H1 (cell line): ENCODE data around the gene BLCAP. TPM values are rescaled to one million over a fixed set of nuclear protein-coding genes. Genes with fewer than 3 reads are reported as not detected.
"Not testable (repeated sequence)": the region's sequence is repeated elsewhere in the genome, so short reads cannot be mapped to it uniquely, and the experiment has no call there.

ENCODE experiments used
- CTCF ChIA-PET: fragments of 300-600 bp; sonication (Branson Sonifier 250); formaldehyde crosslinking; loops from one replicate; lab custom pipeline; 2021; ENCODE audit not compliant: partially characterized antibody; lab: Charles Lee
- POLR2A ChIA-PET: fragments of 300-600 bp; sonication (Branson Sonifier 250); formaldehyde crosslinking; loops from one replicate; lab custom pipeline; 2021; ENCODE audit warnings: inconsistent platforms; ENCODE audit not compliant: partially characterized antibody; lab: Charles Lee
- DNase-seq, 2 experiments: peaks; one replicate each; pipeline versions ENCODE4 v3.0.0 to v3.0.0-alpha.2; 2010 to 2022; ENCODE audit warnings: low spot score in 2 of 2, low read depth in 1 of 2, mixed read lengths in 1 of 2
- FAIRE-seq: peaks from 2 replicates; lab custom pipeline; 2011; peaks lifted over from hg19 to GRCh38; lab: Jason Lieb, UNC
- H2AFZ ChIP-seq: 2 replicates; pipeline ENCODE4 v1.8.1; 2012; ENCODE audit warnings: low read length, inconsistent platforms
- H2AK5ac ChIP-seq: 2 replicates; pipeline ENCODE4 v1.6.1; 2013; ENCODE audit warnings: low read depth, low read length
- H2BK120ac ChIP-seq: replicated peaks from 2 replicates; pipeline ENCODE3; 2013; ENCODE audit warnings: low read depth, low read length, inconsistent platforms
- H2BK12ac ChIP-seq: 2 replicates; pipeline ENCODE4 v1.6.1; 2013; ENCODE audit warnings: low read depth, low read length
- H2BK15ac ChIP-seq: 2 replicates; pipeline ENCODE4 v1.6.1; 2013; ENCODE audit warnings: low read length
- H2BK20ac ChIP-seq: 2 replicates; pipeline ENCODE4 v1.6.1; 2013; ENCODE audit warnings: low read length
- H2BK5ac ChIP-seq: 2 replicates; pipeline ENCODE4 v1.6.1; 2013; ENCODE audit warnings: low read depth, low read length
- H3K14ac ChIP-seq: 2 replicates; pipeline ENCODE4 v1.6.1; 2013; ENCODE audit warnings: inconsistent platforms; ENCODE audit not compliant: insufficient read length
- H3K18ac ChIP-seq: 2 replicates; pipeline ENCODE4 v1.6.1; 2013; ENCODE audit warnings: low read length; ENCODE audit errors: extremely low read depth
- H3K23ac ChIP-seq: 2 replicates; pipeline ENCODE4 v1.6.1; 2013; ENCODE audit warnings: inconsistent platforms; ENCODE audit not compliant: insufficient read length
- H3K23me2 ChIP-seq: 2 replicates; pipeline ENCODE4 v1.6.1; 2013; ENCODE audit warnings: low read depth, low read length
- H3K27ac ChIP-seq: 2 replicates; pipeline ENCODE4 v1.6.1; 2011; ENCODE audit warnings: low read depth, low read length, inconsistent platforms
- H3K27me3 ChIP-seq, 4 experiments: replicated peaks in 1 of 4; 1 replicate in 1 of 4; 2 replicates in 3 of 4; pipeline versions ENCODE4 v1.6.1 to v1.8.1; 2011 to 2013; ENCODE audit warnings: low read length in 3 of 4, mild to moderate bottlenecking in 3 of 4, inconsistent platforms in 2 of 4, mixed read lengths in 2 of 4, moderate library complexity in 1 of 4; ENCODE audit not compliant: control insufficient read depth in 3 of 4, insufficient read depth in 3 of 4; ENCODE audit errors: extremely low read depth in 1 of 4
- H3K36me3 ChIP-seq, 4 experiments: 2 replicates each; pipeline versions ENCODE4 v1.6.1 to v1.8.1; 2011 to 2013; ENCODE audit warnings: mild to moderate bottlenecking in 4 of 4, low read length in 3 of 4, moderate library complexity in 2 of 4, control low read depth in 1 of 4, inconsistent platforms in 1 of 4; ENCODE audit not compliant: insufficient read depth in 4 of 4, control insufficient read depth in 2 of 4
- H3K4ac ChIP-seq: replicated peaks from 2 replicates; pipeline ENCODE3; 2013; ENCODE audit warnings: low read length, low read depth, mixed read lengths, inconsistent platforms; ENCODE audit not compliant: insufficient read length
- H3K4me1 ChIP-seq, 4 experiments: replicated peaks in 1 of 4; 1 replicate in 1 of 4; 2 replicates in 3 of 4; pipeline versions ENCODE4 v1.6.1 to v1.8.1; 2011 to 2013; ENCODE audit warnings: low read length in 3 of 4, inconsistent platforms in 2 of 4, mixed read lengths in 1 of 4; ENCODE audit not compliant: insufficient read depth in 4 of 4, control insufficient read depth in 3 of 4
- H3K4me2 ChIP-seq, 2 experiments: 2 replicates each; pipeline versions ENCODE4 v1.6.1 to v1.8.1; 2011 to 2013; ENCODE audit warnings: low read depth in 2 of 2, low read length in 2 of 2, control low read depth in 1 of 2, inconsistent platforms in 1 of 2, mild to moderate bottlenecking in 1 of 2; ENCODE audit not compliant: insufficient read depth in 1 of 2
- H3K4me3 ChIP-seq, 4 experiments: fragments of 200-600, 300-600 bp in 1 of 4; sonication (generic), shearing (Covaris generic), sonication (Bioruptor Twin) in 1 of 4; 2 replicates each; pipeline versions ENCODE4 v1.5.1 to v1.8.1; 2011 to 2016; ENCODE audit warnings: low read length in 4 of 4, low read depth in 3 of 4, control low read depth in 2 of 4, inconsistent platforms in 2 of 4, mild to moderate bottlenecking in 2 of 4, mixed read lengths in 1 of 4, moderate library complexity in 1 of 4; ENCODE audit not compliant: insufficient read depth in 2 of 4; ENCODE audit errors: extremely low read depth in 1 of 4
- H3K56ac ChIP-seq: replicated peaks from 2 replicates; pipeline ENCODE3; 2013; ENCODE audit warnings: low read depth, mild to moderate bottlenecking, mixed read lengths, low read length, inconsistent platforms; ENCODE audit not compliant: insufficient read length
- H3K79me1 ChIP-seq: 2 replicates; pipeline ENCODE4 v1.6.1; 2013; ENCODE audit warnings: low read depth, low read length, control low read depth
- H3K79me2 ChIP-seq, 2 experiments: 2 replicates each; pipeline versions ENCODE4 v1.6.1 to v1.8.1; 2012 to 2013; ENCODE audit warnings: low read length in 2 of 2, mild to moderate bottlenecking in 2 of 2, inconsistent platforms in 1 of 2; ENCODE audit not compliant: insufficient read depth in 2 of 2, control insufficient read depth in 1 of 2
- H3K9ac ChIP-seq, 4 experiments: replicated peaks in 1 of 4; 1 replicate in 1 of 4; 2 replicates in 3 of 4; pipeline versions ENCODE4 v1.6.1 to v1.8.1; 2011 to 2013; ENCODE audit warnings: low read depth in 3 of 4, low read length in 3 of 4, control low read depth in 2 of 4, mild to moderate bottlenecking in 2 of 4, moderate library complexity in 2 of 4, inconsistent platforms in 1 of 4; ENCODE audit errors: extremely low read depth in 1 of 4
- H3K9me3 ChIP-seq, 2 experiments: 2 replicates each; pipeline versions ENCODE4 v1.6.1 to v1.8.1; 2012 to 2013; ENCODE audit warnings: mild to moderate bottlenecking in 2 of 2, moderate library complexity in 2 of 2, control low read depth in 1 of 2, inconsistent platforms in 1 of 2, low read depth in 1 of 2, low read length in 1 of 2, mixed read lengths in 1 of 2; ENCODE audit not compliant: insufficient read depth in 2 of 2
- H4K20me1 ChIP-seq, 2 experiments: replicated peaks in 1 of 2; 2 replicates each; pipeline versions ENCODE3 to v1.8.1; 2011 to 2013; ENCODE audit warnings: inconsistent platforms in 2 of 2, low read length in 2 of 2, mild to moderate bottlenecking in 1 of 2; ENCODE audit not compliant: insufficient read depth in 2 of 2, control insufficient read depth in 1 of 2
- H4K5ac ChIP-seq: 2 replicates; pipeline ENCODE4 v1.6.1; 2013; ENCODE audit warnings: low read length, low read depth, mixed read lengths, inconsistent platforms; ENCODE audit not compliant: insufficient read length
- H4K8ac ChIP-seq: 2 replicates; pipeline ENCODE4 v1.8.0; 2013; ENCODE audit warnings: mild to moderate bottlenecking, moderate library complexity, low read length, inconsistent platforms; ENCODE audit not compliant: insufficient read depth; ENCODE audit errors: extremely low read depth
- H4K91ac ChIP-seq: replicated peaks from 2 replicates; pipeline ENCODE3; 2013; ENCODE audit warnings: low read length, mixed read lengths, inconsistent platforms; ENCODE audit not compliant: insufficient read length
- WGBS, 2 experiments: shearing (Covaris generic) in 1 of 2; methylation state at CpG; one replicate each; pipeline versions ENCODE4 v1.1.6 to v1.1.7; 2013 to 2015; ENCODE audit warnings: low lambda C conversion rate in 2 of 2, mixed read lengths in 2 of 2, inconsistent platforms in 1 of 2, low coverage in 1 of 2, missing lambda C conversion rate in 1 of 2; ENCODE audit not compliant: insufficient replicate concordance in 2 of 2, insufficient coverage in 1 of 2, insufficient read length in 1 of 2; ENCODE audit errors: extremely low coverage in 1 of 2, missing lambda C conversion rate in 1 of 2; 5-methylcytosine and 5-hydroxymethylcytosine counted together
- polyA plus RNA-seq, 7 experiments: library from polyadenylated mRNA; depleted of rRNA in 3 of 7; stranded (reverse) in 5 of 7; unstranded in 2 of 7; fragments of >200 nt in 5 of 7; fragments of 200-250 nt in 2 of 7; gene quantifications; 1 replicate in 5 of 7; 2 replicates in 1 of 7; 4 replicates in 1 of 7; pipeline versions ENCODE4 v1.2.1 to v1.2.3, GENCODE V29; 2011 to 2013; ENCODE audit warnings: missing spikeins in 2 of 7, mixed read lengths in 2 of 7
- total RNA-seq: library from RNA; stranded (reverse); fragmentation: NEBNext Ultra II Directional; extraction: Animal tissue kit (Norgen Biotek cat#: 25700); gene quantifications from 2 replicates; pipeline ENCODE4 v1.2.1, GENCODE V29; 2021

BLCAP gene
- total and polyA plus RNA-seq, 2 of the 8 experiments (the other 6 are each of a cell fraction or from before 2014, with no cell fraction given) = 60.3 to 72.2 TPM

- H3K23me2 ChIP-seq, POLR2A ChIA-PET, H4K91ac ChIP-seq, H3K4ac ChIP-seq, H4K5ac ChIP-seq, H3K27me3 ChIP-seq, H3K4me1 ChIP-seq, H4K20me1 ChIP-seq, H3K79me1 ChIP-seq, H3K79me2 ChIP-seq, H3K36me3 ChIP-seq, H3K9me3 ChIP-seq, H2AK5ac ChIP-seq, H2BK120ac ChIP-seq, H3K4me2 ChIP-seq, H2AFZ ChIP-seq, H3K56ac ChIP-seq, H2BK12ac ChIP-seq, DNase-seq, H3K27ac ChIP-seq, H3K23ac ChIP-seq, H4K8ac ChIP-seq, H3K4me3 ChIP-seq, H3K18ac ChIP-seq, H2BK5ac ChIP-seq, H3K9ac ChIP-seq, H3K14ac ChIP-seq, H2BK15ac ChIP-seq, H2BK20ac ChIP-seq: not testable (repeated sequence)
- FAIRE-seq = peak; percentile 72
- 100% methylated on average over 1 of the region's 1 CpG; no CpG with 5 or more reads in 1 of the 2 experiments for WGBS, 2 experiments
- CTCF ChIA-PET = interaction anchor here (1.0 to 1.4 kb wide), 2 partner anchors 8 to 17 kb away, joined by 4 to 7 read pairs; no protein-coding TSS in a partner anchor
These were observed 41.5 kb downstream of the BLCAP start for GRCh38 chr20:37486209-37486608.
